Endothelial cell of umbilical vein (primary cell): ENCODE results near the gene EIF4G2. TPM values are rescaled to one million over a fixed set of nuclear protein-coding genes. Genes with fewer than 3 reads are reported as not detected.

Experiments used
- BruUV-seq: library from RNA; stranded (reverse); fragments of 400-500 nt; replicated peaks from 2 replicates; lab custom pipeline; 2021; lab: Mats Ljungman, UMichigan
- CTCF ChIA-PET: fragments of 300-600, 350-600 bp; sonication (Branson Sonifier 250); formaldehyde crosslinking; loops from one replicate; lab custom pipeline; 2021; ENCODE audit warnings: antibody characterized with exemption, inconsistent platforms; lab: Charles Lee
- POLR2A ChIA-PET: fragments of 300-600, 350-600 bp; sonication (Branson Sonifier 250); formaldehyde crosslinking; loops from one replicate; lab custom pipeline; 2021; ENCODE audit warnings: antibody characterized with exemption, inconsistent platforms; lab: Charles Lee
- DNase-seq: peaks from one replicate; pipeline ENCODE4 v3.0.0-alpha.2; 2011; ENCODE audit warnings: low read depth, low spot score
- FAIRE-seq: peaks from 2 replicates; lab custom pipeline; 2011; peaks lifted over from hg19 to GRCh38; lab: Jason Lieb, UNC
- H2AFZ ChIP-seq: 2 replicates; pipeline ENCODE4 v1.6.0; 2012; ENCODE audit warnings: low read depth, low read length, control low read depth, inconsistent platforms
- H3K27ac ChIP-seq: 2 replicates; pipeline ENCODE4 v1.5.1; 2011; ENCODE audit warnings: low read depth, mild to moderate bottlenecking, control low read depth, low read length, moderate library complexity; ENCODE audit not compliant: insufficient read depth
- H3K27me3 ChIP-seq, 2 experiments: 2 replicates each; pipeline versions ENCODE4 v1.6.0 to v1.6.1; 2011; ENCODE audit warnings: low read length in 2 of 2, mixed read lengths in 1 of 2; ENCODE audit not compliant: control insufficient read depth in 2 of 2, insufficient read depth in 2 of 2
- H3K36me3 ChIP-seq, 2 experiments: 2 replicates in 1 of 2; 3 replicates in 1 of 2; pipeline ENCODE4 v1.5.1; 2011; ENCODE audit warnings: low read length in 2 of 2, mild to moderate bottlenecking in 1 of 2, moderate library complexity in 1 of 2; ENCODE audit not compliant: control insufficient read depth in 2 of 2, insufficient read depth in 2 of 2; ENCODE audit errors: extremely low read depth in 1 of 2
- H3K4me1 ChIP-seq: 3 replicates; pipeline ENCODE4 v1.5.1; 2011; ENCODE audit warnings: mild to moderate bottlenecking, low read length; ENCODE audit not compliant: control insufficient read depth, insufficient read depth; ENCODE audit errors: extremely low read depth
- H3K4me2 ChIP-seq: 2 replicates; pipeline ENCODE4 v1.6.1; 2011; ENCODE audit warnings: low read length, control low read depth, mixed read lengths; ENCODE audit not compliant: insufficient read depth
- H3K4me3 ChIP-seq, 3 experiments: fragments of 200-600 bp in 1 of 3; sonication (generic), shearing (Covaris generic) in 1 of 3; replicated peaks in 1 of 3; 2 replicates each; pipeline ENCODE4 v1.5.1; 2011 to 2016; ENCODE audit warnings: control low read depth in 3 of 3, low read length in 3 of 3, mild to moderate bottlenecking in 2 of 3, inconsistent platforms in 1 of 3, low read depth in 1 of 3, moderate library complexity in 1 of 3; ENCODE audit not compliant: insufficient read depth in 1 of 3
- H3K79me2 ChIP-seq: 2 replicates; pipeline ENCODE4 v1.6.0; 2012; ENCODE audit warnings: low read length, inconsistent platforms; ENCODE audit not compliant: control insufficient read depth, insufficient read depth
- H3K9ac ChIP-seq: replicated peaks from 2 replicates; pipeline ENCODE3; 2011; ENCODE audit warnings: low read length, control low read depth; ENCODE audit not compliant: insufficient read depth; ENCODE audit errors: extremely low read depth
- H3K9me1 ChIP-seq: replicated peaks from 3 replicates; pipeline ENCODE4 v1.6.0; 2011; ENCODE audit warnings: mild to moderate bottlenecking, low read length; ENCODE audit not compliant: control insufficient read depth, insufficient read depth; ENCODE audit errors: extremely low read depth
- H3K9me3 ChIP-seq: replicated peaks from 2 replicates; pipeline ENCODE4 v1.5.1; 2012; ENCODE audit warnings: low read length, inconsistent platforms; ENCODE audit not compliant: control insufficient read depth, insufficient read depth
- H4K20me1 ChIP-seq: replicated peaks from 2 replicates; pipeline ENCODE3; 2011; ENCODE audit warnings: mild to moderate bottlenecking, low read length; ENCODE audit not compliant: control insufficient read depth, insufficient read depth; ENCODE audit errors: extremely low read depth
- EZH2 ChIP-seq: IDR thresholded peaks from 2 replicates; pipeline ENCODE4 v1.6.1; 2012; ENCODE audit warnings: borderline replicate concordance, low read depth, mild to moderate bottlenecking, moderate library complexity, low read length, inconsistent platforms; ENCODE audit not compliant: severe bottlenecking
- FOS ChIP-seq: IDR thresholded peaks from 2 replicates; pipeline ENCODE4 v1.6.1; 2011; ENCODE audit warnings: mild to moderate bottlenecking, low read length, moderate library complexity, borderline replicate concordance; ENCODE audit not compliant: insufficient read depth
- GATA2 ChIP-seq: IDR thresholded peaks from 2 replicates; pipeline ENCODE4 v1.7.0; 2011; ENCODE audit warnings: low read depth, mild to moderate bottlenecking, moderate library complexity, mixed read lengths, low read length; ENCODE audit not compliant: insufficient read length, insufficient read depth
- JUN ChIP-seq: IDR thresholded peaks from 2 replicates; pipeline ENCODE4 v1.6.1; 2011; ENCODE audit warnings: borderline replicate concordance, low read depth; ENCODE audit not compliant: insufficient read length, insufficient read depth
- MYC ChIP-seq: IDR thresholded peaks from one replicate; pipeline ENCODE4 v1.6.1; 2011; ENCODE audit warnings: mild to moderate bottlenecking, low read depth, low read length
- POLR2A ChIP-seq: IDR thresholded peaks from 2 replicates; pipeline ENCODE4 v1.6.1; 2012; ENCODE audit warnings: low read depth, mild to moderate bottlenecking, control low read depth, low read length
- POLR2AphosphoS5 ChIP-seq: IDR thresholded peaks from 2 replicates; pipeline ENCODE4 v1.6.1; 2012; ENCODE audit warnings: low read depth, mild to moderate bottlenecking, control low read depth, low read length, moderate library complexity; ENCODE audit not compliant: insufficient read depth
- dilution Hi-C: fragments of 300-500 bp; cut with MboI; formaldehyde crosslinking; loops from one replicate; pipeline ENCODE4 v1.15.0; 2019; ENCODE audit warnings: low sequenced_read_pairs; ENCODE audit not compliant: extremely low pct_ligation_motif_present
- intact Hi-C: fragments of 100-400 bp; cut with micrococcal nuclease; formaldehyde crosslinking; loops from one replicate; pipeline ENCODE4 v1.10.0; 2022
- polyA plus RNA-seq, 4 experiments: library from polyadenylated mRNA; depleted of rRNA in 3 of 4; stranded (reverse) in 3 of 4; unstranded in 1 of 4; fragments of >200 nt; gene quantifications; 2 replicates each; pipeline versions ENCODE4 v1.2.1 to v1.2.3, GENCODE V29; 2011 to 2012; ENCODE audit warnings: missing spikeins in 1 of 4
- total RNA-seq: library from RNA; stranded (reverse); gene quantifications from 2 replicates; pipeline ENCODE4 v1.2.3, GENCODE V29; 2021
- TF ChIP-seq, protein P1 (sequence below): IDR thresholded peaks from 2 replicates; pipeline ENCODE4 v1.6.1; 2011; ENCODE audit not compliant: insufficient read depth, insufficient read length
- TF ChIP-seq, protein P2 (sequence below), 2 donors: IDR thresholded peaks; 1 replicate in 1 of 2; 2 replicates in 1 of 2; pipeline ENCODE4 v1.5.1; 2011; ENCODE audit warnings: low read length in 2 of 2, mild to moderate bottlenecking in 2 of 2, moderate library complexity in 2 of 2, control low read depth in 1 of 2, inconsistent platforms in 1 of 2, low read depth in 1 of 2; ENCODE audit not compliant: insufficient read depth in 1 of 2; ENCODE audit errors: extremely low read depth in 1 of 2

The EIF4G2 gene
- total and polyA plus RNA-seq, 2 donors (not counting 3 experiments of a cell fraction or from before 2014, with no cell fraction given): 382 to 1,194 TPM

DNA sequence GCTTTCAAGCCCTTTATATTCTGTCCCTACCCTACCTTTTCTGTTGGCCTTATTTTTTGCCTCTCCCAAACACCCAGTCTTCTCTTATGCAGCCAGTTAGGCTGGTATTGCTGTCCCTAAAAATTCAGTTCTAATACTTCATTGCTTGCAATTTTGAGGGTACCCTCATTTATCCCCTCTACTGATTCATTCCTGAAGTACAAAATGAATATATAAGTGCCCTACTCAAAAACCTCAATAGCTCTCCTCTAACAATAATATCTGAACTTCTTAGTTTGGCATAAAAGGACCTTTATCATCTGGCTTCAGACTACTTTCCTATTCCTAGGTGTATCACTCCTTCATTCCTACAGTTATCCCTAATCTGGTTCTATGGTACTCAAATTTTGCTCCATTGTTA lies 5.2 kb upstream of the EIF4G2 start:
- POLR2A ChIA-PET: no interaction called here
- no peaks in the 10 kb centered on the region for H3K27me3 ChIP-seq
- DNase-seq (no peak), FAIRE-seq (no peak)
- no peak overlapping the region for H3K9ac ChIP-seq
- dilution Hi-C loops: no loop called here
- H3K36me3 ChIP-seq: no peaks in the 10 kb centered on the region
- TF ChIP-seq MYC: no peak
- TF ChIP-seq, protein P1, sequence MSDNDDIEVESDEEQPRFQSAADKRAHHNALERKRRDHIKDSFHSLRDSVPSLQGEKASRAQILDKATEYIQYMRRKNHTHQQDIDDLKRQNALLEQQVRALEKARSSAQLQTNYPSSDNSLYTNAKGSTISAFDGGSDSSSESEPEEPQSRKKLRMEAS: no peak
- TF ChIP-seq GATA2: no peak
- TF ChIP-seq POLR2A: no peak
- no peak for TF ChIP-seq EZH2
- TF ChIP-seq JUN: no peak
- TF ChIP-seq, protein P2, sequence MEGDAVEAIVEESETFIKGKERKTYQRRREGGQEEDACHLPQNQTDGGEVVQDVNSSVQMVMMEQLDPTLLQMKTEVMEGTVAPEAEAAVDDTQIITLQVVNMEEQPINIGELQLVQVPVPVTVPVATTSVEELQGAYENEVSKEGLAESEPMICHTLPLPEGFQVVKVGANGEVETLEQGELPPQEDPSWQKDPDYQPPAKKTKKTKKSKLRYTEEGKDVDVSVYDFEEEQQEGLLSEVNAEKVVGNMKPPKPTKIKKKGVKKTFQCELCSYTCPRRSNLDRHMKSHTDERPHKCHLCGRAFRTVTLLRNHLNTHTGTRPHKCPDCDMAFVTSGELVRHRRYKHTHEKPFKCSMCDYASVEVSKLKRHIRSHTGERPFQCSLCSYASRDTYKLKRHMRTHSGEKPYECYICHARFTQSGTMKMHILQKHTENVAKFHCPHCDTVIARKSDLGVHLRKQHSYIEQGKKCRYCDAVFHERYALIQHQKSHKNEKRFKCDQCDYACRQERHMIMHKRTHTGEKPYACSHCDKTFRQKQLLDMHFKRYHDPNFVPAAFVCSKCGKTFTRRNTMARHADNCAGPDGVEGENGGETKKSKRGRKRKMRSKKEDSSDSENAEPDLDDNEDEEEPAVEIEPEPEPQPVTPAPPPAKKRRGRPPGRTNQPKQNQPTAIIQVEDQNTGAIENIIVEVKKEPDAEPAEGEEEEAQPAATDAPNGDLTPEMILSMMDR (IDR thresholded peaks at IDR 0.05; ENCODE audit: extremely low read depth in 1 of 2, insufficient read depth in 1 of 2, low read depth in 1 of 2, low read length in 2 of 2): no peak
- no peak for TF ChIP-seq FOS
- TF ChIP-seq POLR2AphosphoS5: no peak
- H3K9me3 ChIP-seq: no peaks in the 10 kb centered on the region
- peaks cover 8% of the 10 kb centered on the region for H3K4me1 ChIP-seq
- CTCF ChIA-PET: no interaction called here
- BruUV-seq: no TSS peak
- no peaks in the 10 kb centered on the region for H4K20me1 ChIP-seq
- intact Hi-C loops: no loop called here
- H3K79me2 ChIP-seq: no peaks in the 10 kb centered on the region
- H3K4me3 ChIP-seq: no peak overlapping the region
- no peak overlapping the region for H2AFZ ChIP-seq
- no peaks in the 10 kb centered on the region for H3K9me1 ChIP-seq
- no peak overlapping the region for H3K27ac ChIP-seq
- no peak overlapping the region for H3K4me2 ChIP-seq
